Activated CD4-positive, CD25-positive, alpha-beta regulatory T cell treated with anti-CD3 and anti-CD28 coated beads, Interleukin-2, amount 50 U/mL, for 24 hours (primary cell): ENCODE measurements around the gene RGL1.

Experiments
- ATAC-seq, 2 donors: fragments of 150-1000 bp; cut with Tn5 transposase; one replicate each; pipeline ENCODE4 v1.10.0; 2021; ENCODE audit warnings: mild to moderate bottlenecking in 1 of 2, moderate library complexity in 1 of 2

The RGL1 gene

DNA sequence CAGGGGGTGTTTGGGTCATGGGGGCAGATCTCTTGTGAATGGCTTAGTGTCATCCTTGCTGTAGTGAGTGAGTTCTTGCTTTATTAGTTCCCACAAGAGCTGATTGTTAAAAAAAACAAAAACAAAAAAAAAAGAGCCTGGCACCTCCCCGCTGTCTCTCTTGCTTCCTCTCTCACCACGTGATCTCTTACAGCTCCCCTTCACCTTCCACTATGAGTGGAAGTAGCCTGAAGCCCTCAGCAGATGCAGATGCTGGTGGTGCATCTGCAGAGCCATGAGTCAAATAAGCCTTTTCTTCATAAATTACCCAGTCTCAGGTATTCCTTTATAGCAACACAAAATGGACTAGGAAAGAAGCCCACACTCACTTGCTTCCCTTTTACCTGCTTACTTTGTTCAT, 17.2 kb upstream of the RGL1 start:
- peak in 1 of 2 donors; percentile 45 for ATAC-seq

- no peak for ATAC-seq
Measured at GRCh38 chr1:183791319-183791718, 13.6 kb upstream of the RGL1 start.

GRCh38 chr1:183792300-183792699, 12.6 kb upstream of the RGL1 start:
- no peak for ATAC-seq

GRCh38 chr1:183794088-183794487, 10.8 kb upstream of the RGL1 start:
- ATAC-seq, result no peak

GRCh38 chr1:183800449-183800848, 4.5 kb upstream of the RGL1 start:
- no peak for ATAC-seq

GRCh38 chr1:183801649-183802048, 3.3 kb upstream of the RGL1 start:
- no peak for ATAC-seq

DNA sequence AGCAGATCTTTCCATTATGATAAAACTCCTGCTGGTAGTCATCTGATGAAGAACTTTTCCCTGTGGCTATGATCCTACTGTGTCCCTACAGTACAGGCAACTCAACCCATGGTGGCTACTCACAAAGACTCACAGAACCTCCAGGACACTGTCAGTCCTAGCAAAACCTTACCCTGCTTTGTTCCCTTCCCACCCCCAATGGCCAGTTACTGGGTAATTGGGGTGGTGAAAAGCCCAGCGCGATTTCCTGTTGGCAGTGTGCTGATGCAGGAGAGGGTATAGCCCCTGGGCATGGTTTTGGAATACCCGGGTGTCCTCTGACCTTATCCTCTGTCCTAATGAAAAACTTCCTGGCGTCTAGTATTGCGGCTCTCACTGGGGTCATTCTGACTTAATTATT, 533 bp upstream of the RGL1 start:
- no peak for ATAC-seq

DNA sequence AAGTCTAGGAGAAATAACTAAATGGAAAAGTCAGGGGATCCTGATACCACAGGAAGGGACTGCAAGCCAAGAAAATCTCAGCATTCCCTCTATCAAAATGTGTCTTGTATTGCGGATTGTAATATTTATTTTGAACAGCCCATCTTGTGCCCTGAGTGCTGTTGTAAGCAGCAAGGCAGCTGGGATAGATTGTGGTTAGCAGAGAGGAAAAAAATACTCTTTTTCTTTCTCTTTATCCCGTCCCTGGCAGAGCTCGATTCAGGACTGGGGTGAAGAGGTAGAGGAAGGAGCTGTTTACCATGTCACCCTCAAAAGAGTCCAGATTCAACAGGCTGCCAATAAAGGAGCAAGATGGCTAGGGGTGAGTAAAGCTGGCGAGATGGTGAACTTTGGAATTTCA, 1.2 kb downstream of the RGL1 start:
- no peak for ATAC-seq

GRCh38 chr1:183806675-183807074, 1.8 kb downstream of the RGL1 start:
- ATAC-seq, result no peak

GRCh38 chr1:183807549-183808168, 2.7 kb downstream of the RGL1 start:
- peak; percentile 13 to 33 for ATAC-seq

- no peak for ATAC-seq
Measured at GRCh38 chr1:183808296-183809027, 3.5 kb downstream of the RGL1 start.

- no peak for ATAC-seq
Measured at GRCh38 chr1:183810121-183810520, 5.2 kb downstream of the RGL1 start.

- no peak for ATAC-seq
Measured at GRCh38 chr1:183810756-183811544, 6.0 kb downstream of the RGL1 start.

DNA sequence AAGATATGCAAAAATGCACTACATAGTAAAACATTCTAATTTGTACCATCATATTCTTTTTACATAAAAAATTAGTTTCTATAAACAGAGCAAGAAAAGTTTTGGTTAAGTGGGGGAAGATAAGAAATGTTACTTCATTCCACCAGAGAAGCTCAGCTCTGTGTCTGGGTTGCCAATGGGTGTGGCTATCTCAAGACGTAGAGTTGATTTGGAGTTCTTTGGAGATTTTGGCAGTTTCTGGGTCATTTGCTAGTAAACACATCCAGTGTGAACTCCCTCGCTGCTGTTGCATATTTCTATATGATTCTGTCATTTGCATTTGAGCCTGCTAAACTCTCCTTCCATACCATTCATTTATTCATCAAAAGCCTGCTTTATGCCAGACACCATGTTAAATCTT, 7.2 kb downstream of the RGL1 start:
- ATAC-seq, result no peak

DNA sequence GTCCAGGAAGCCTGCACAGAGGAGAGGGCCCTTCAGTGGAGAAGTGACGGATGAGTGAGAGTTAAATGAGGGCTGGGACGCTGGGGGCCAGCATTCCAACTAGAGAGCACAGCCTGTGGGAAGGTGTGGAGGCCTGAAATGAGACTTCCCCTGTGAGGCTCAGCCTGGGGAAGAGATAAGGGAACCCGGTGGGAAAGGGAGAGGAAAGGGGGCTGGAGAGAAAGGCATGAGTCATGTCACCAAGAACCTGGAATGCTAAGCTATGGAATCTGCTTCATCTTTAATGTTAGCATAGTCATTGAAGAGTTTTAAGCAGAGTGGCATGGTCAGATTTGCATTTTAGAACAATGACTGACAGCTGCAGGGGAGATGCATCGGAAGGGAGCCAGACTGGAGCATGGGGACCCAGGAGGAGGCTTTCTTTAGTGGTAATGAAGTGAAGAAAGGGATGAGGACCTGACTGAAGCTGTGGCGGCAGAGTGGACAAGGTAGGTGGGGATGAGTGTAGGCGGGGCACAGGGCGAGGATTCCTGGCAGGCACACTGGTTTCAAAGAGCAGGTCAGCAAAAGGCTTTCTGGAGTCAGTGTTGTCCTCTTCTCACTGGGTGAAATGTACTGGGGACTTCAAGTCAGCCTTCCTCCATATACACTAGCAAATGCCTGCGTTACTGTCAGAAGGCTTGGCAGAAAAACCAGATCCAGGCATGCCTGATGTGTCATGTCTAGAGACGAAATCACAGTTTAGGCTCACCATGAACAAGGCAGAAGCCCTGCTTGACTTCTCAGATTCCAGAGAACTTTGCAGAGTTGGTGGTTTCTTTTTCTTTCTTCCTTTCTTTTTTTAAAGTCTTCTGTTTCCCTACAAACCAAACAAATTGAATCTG, 8.0 kb downstream of the RGL1 start:
- no peak for ATAC-seq

GRCh38 chr1:183814121-183814681, 9.3 kb downstream of the RGL1 start:
- ATAC-seq, result no peak

GRCh38 chr1:183816110-183816509, 11.2 kb downstream of the RGL1 start:
- ATAC-seq, result no peak

- no peak for ATAC-seq
Measured at GRCh38 chr1:183817576-183818288, 12.8 kb downstream of the RGL1 start.

DNA sequence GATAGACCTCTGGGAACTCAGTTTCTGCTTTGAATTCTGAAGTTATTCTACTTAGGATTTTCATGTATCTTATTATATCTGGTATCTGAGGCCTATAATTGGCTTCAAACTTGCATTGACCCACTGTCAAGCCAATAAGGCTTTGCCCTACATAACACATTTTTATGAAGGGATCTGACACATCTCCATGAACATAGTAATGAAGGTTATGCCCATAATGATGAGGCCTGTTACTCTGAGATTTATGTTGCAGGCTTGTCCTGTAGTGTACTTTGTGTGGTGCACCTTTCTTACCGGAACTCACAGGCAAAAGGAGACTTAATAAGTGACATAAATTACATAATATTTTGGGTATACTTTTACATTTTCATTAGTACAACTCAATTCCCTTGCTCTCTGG, 14.1 kb downstream of the RGL1 start:
- ATAC-seq, result no peak

DNA sequence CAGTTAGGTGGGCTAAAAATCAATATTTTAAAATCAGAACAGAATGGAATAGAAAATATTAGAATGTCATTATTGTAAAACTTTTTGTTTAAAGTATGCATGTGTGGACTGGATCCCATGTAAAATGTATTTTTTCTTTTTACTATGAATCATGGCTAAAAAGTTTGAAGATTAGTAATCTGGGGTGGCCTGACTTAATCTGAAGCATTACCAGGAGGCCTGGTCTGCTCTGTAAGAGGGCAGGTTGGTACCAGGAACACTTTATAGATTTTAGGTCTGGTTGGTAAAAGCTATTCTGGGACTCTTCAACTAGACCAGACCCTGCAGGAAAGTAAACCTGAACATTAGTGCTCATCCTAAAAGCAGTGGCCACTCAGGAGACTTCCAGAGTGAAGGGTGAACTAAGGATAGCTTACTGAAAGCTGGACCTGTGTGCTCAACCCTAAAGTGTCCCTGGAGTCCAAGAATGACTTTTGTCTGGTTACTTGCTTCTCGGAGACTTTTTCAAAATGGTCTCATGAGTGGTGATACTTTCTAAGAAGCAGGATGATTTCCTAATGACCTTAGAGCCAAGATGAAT, 16.5 kb downstream of the RGL1 start:
- ATAC-seq, result no peak

DNA sequence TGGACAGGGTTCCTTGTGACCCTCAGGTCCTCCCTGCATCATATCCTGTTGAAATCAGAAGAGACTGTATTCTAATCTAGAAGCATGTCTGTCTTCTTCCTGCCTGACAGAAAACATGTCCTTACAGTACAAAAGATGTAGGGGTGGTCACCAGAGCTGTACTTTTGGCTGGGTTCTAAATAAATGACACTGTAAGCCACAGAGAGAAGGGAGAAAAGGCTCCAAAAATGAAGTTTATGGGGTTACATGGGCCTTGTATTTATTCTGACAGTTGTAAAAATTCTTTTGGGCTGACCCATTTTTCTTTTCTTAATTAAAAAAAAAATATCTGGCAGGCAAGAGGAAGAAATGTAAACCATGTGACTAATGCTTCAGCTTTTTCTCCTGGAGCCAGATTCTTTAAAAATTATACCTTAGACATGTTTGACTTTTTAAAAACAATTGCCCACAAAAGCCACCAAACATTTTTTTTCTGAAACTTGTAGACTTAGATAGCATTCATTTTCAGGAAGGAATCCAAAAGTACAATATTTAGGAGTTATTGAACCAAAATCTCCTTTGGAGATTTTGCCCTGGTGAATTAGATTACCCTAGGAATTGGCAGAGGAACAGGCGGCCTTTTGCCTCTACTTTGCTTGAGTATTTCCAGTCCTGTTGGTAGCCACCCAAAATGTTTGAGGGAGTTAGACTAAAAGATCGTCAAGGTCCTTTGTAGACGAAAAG, 17.1 kb downstream of the RGL1 start:
- ATAC-seq, result no peak
